ENCODE measurements around the gene TMEM145.

TMEM145 gene

DNA sequence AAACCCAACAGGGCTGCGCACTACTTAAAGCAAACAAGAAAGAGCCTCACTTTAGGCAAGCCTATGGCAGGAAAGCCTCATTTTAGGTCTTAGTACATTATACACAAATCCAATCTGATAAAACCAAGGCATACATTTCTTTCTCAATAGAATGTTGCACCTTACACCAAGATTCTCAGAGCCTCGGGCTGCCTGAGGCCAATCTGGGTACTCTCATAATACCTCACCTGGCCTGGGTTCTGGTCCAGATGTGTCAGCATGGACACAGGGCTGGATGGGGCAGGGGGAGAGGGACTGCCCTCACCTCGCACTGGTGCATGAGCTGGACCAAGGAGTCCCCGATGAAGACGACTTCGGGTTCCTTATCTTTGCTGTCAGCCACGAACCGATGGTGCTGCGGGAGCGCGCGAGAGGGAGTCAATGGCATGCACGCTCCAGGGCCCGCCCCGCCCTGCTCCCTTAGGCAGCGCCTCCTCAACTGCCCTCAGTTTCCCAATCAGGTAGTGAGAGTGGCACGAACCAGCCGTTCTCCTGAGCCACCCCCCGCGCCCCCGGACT, 11.4 kb upstream of the TMEM145 start, which contains the start of gene PRR19:
PRR19 (plus strand) TSS at position 487 of the 558 bp plus-strand sequence. CDS start 7,453 bp downstream, outside the sequence.
- peak within 1 kb of the TSS; percentile 73 for H3K4me3 ChIP-seq (replicated peaks; ENCODE audit: low read depth, low read length)
- DNase-seq (ENCODE audit: low read depth): no peak
- TF ChIP-seq, protein P1, sequence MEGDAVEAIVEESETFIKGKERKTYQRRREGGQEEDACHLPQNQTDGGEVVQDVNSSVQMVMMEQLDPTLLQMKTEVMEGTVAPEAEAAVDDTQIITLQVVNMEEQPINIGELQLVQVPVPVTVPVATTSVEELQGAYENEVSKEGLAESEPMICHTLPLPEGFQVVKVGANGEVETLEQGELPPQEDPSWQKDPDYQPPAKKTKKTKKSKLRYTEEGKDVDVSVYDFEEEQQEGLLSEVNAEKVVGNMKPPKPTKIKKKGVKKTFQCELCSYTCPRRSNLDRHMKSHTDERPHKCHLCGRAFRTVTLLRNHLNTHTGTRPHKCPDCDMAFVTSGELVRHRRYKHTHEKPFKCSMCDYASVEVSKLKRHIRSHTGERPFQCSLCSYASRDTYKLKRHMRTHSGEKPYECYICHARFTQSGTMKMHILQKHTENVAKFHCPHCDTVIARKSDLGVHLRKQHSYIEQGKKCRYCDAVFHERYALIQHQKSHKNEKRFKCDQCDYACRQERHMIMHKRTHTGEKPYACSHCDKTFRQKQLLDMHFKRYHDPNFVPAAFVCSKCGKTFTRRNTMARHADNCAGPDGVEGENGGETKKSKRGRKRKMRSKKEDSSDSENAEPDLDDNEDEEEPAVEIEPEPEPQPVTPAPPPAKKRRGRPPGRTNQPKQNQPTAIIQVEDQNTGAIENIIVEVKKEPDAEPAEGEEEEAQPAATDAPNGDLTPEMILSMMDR (IDR thresholded peaks at IDR 0.05; ENCODE audit: low read length, missing control alignments): no peak

DNA sequence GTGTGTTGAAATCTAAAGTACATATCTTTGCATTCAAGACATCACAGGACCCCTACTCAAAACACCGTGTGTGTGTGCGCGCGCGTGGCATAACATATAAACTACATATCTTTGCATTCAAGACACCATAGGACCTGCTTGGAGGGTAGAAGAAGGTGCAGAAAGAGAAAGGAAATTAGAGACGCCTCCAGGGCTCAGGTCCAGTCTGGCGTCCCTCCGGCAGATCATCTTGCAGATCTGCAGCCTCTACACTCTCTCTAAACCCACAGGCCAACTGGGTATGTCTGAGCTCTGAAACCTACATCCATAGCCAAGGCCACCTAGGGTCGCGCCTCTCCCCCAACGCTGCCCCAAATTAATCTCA, 10.0 kb upstream of the TMEM145 start:
- TF ChIP-seq, protein P1 (IDR thresholded peaks at IDR 0.05; ENCODE audit: low read length, missing control alignments): no peak
- H3K4me3 ChIP-seq (replicated peaks; ENCODE audit: low read depth, low read length): peak overlapping the region; percentile 73
- no peak for DNase-seq (ENCODE audit: low read depth)

DNA sequence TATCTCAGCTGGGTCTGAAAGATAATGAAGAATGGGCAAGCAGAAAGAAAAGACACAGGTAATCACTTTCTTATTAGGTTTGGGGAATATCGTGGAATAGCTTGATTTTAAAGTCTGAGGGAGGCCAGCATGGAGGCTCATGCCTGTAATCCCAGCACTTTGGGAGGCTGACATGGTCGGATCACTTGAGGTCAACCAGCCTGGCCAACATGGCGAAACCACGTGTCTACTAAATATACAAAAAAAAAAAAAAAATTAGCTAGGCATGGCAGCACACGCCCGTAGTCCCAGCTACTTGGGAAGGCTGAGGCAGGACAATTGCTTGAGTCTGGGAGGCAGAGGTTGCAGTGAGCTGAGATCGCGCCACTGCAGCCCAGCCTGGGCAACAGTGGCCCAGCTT, 9.2 kb upstream of the TMEM145 start:
- no peak overlapping the region for H3K4me3 ChIP-seq (replicated peaks; ENCODE audit: low read depth, low read length)
- TF ChIP-seq, protein P1 (IDR thresholded peaks at IDR 0.05; ENCODE audit: low read length, missing control alignments): no peak
- DNase-seq (ENCODE audit: low read depth): no peak

DNA sequence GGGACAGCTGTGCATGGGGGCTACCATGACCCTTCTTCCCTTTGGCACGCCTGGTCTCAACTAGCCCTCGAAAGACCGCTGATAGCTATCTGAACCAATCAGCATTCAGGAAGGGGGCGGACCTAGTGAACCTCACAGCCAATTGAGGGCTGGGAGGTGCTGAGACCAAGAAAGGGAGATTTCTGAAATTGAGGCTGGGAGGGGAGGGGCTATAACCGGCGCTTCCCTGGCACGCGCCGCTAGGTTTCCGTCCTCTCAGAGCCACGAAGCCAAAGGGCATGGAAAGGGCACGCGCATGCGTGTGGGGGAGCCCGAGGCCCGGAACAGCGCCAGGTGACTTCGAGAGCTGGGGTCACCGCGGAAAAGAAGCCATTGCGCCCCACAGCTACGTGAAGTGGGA, 6.5 kb upstream of the TMEM145 start:
- TF ChIP-seq, protein P1 (IDR thresholded peaks at IDR 0.05; ENCODE audit: low read length, missing control alignments): no peak
- H3K4me3 ChIP-seq (replicated peaks; ENCODE audit: low read depth, low read length): no peak overlapping the region
- no peak for DNase-seq (ENCODE audit: low read depth)

DNA sequence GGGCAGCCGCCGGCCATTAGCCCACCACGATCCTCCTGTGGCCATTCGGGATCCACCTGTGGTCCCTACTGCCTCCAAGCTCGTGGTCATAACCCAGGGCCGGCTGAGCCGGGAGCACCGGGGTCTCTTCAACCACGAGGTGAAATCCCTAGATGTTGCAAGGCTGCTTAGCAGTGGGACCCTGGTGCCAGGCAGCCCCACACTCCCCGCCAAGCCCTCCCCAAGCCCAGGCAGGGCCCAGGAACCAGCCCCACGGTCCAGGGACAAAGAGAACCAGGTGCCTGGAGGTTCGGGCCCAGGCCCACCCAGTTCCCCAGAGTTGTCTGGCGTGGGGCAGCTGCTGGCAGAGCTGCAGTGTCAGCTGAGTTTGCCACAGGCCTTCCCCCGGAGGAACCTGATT, 3.4 kb upstream of the TMEM145 start:
- DNase-seq (ENCODE audit: low read depth): no peak

DNA sequence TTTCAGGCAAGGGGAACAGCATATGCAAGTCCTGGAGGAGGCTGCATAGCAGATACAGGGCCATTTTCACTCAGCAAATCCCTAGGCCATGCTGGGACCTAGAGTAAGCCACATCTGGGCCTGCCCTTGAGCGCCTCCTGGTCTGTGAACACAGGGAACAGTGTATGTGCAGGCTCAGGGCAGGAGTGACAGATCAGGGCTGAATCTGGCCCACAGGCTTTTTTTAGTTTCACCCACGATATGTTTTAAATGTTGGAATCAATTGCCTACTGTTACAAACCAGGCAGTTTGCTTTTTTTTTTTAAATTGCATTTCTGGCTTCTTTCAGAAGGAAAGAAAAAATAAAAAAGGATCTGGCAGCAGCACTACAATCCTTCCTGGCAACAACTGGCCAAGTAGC, 1.5 kb upstream of the TMEM145 start:
- TF ChIP-seq, protein P1 (IDR thresholded peaks at IDR 0.05; ENCODE audit: low read length, missing control alignments): peak; percentile 8
- no peak overlapping the region for H3K4me3 ChIP-seq (replicated peaks; ENCODE audit: low read depth, low read length)
- no peak for DNase-seq (ENCODE audit: low read depth)

More for the DNA sequence above, 3.4 kb upstream of the TMEM145 start:
- no peak overlapping the region for H3K4me3 ChIP-seq (replicated peaks; ENCODE audit: low read depth, low read length)
- TF ChIP-seq, protein P1 (IDR thresholded peaks at IDR 0.05; ENCODE audit: low read length, missing control alignments): no peak

DNA sequence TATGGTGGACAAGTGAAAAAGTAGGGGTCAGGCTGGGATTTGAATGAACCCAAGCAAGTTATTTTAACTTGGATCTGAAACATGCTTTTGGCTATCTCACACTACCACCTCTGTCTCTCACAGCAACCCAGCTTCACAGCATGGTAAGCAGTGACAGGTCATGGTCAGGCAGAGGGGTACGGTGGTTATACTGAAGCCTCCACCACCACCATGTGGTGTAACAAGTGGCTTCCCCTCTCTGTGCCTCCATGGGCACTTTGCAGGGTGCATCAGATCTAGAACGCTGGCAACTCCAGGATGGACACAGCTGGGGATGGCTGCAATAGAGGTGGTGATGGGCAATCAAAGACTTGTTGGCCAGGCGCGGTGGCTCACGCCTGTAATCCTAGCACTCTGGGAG, 739 bp upstream of the TMEM145 start:
- TF ChIP-seq, protein P1 (IDR thresholded peaks at IDR 0.05; ENCODE audit: low read length, missing control alignments): no peak
- no peak overlapping the region for H3K4me3 ChIP-seq (replicated peaks; ENCODE audit: low read depth, low read length)
- no peak for DNase-seq (ENCODE audit: low read depth)

Data from fibroblast of pulmonary artery (primary cell).